ENCODE data around the gene THBS2.

GRCh38 chr6:169282043-169282442 lies 28.4 kb upstream of the THBS2 start:
- TF ChIP-seq, protein P1, sequence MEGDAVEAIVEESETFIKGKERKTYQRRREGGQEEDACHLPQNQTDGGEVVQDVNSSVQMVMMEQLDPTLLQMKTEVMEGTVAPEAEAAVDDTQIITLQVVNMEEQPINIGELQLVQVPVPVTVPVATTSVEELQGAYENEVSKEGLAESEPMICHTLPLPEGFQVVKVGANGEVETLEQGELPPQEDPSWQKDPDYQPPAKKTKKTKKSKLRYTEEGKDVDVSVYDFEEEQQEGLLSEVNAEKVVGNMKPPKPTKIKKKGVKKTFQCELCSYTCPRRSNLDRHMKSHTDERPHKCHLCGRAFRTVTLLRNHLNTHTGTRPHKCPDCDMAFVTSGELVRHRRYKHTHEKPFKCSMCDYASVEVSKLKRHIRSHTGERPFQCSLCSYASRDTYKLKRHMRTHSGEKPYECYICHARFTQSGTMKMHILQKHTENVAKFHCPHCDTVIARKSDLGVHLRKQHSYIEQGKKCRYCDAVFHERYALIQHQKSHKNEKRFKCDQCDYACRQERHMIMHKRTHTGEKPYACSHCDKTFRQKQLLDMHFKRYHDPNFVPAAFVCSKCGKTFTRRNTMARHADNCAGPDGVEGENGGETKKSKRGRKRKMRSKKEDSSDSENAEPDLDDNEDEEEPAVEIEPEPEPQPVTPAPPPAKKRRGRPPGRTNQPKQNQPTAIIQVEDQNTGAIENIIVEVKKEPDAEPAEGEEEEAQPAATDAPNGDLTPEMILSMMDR (conservative IDR thresholded peaks at IDR 0.05; ENCODE audit: low read length), result no peak
- no peak for TF ChIP-seq EZH2phosphoT487 (IDR thresholded peaks at IDR 0.05; ENCODE audit: borderline replicate concordance, low read depth, low read length)

Data from OCI-LY7 (cell line).